GM19455 (cell line): ENCODE data around the gene ACACA.
"Not testable (repeated sequence)": the region's sequence is repeated elsewhere in the genome, so short reads cannot be mapped to it uniquely, and the experiment has no call there.

Experiments used
- ATAC-seq: cut with Tn5 transposase; IDR thresholded peaks from one replicate; pipeline ENCODE4 v1.9.1; 2021; ENCODE audit not compliant: unreplicated experiment

ACACA gene

GRCh38 chr17:37083456-37083855 lies 323.2 kb downstream of the ACACA start:
- ATAC-seq: no peak

- ATAC-seq: no peak
These were observed 323.7 kb downstream of the ACACA start for GRCh38 chr17:37082985-37083384.

GRCh38 chr17:37082311-37082860 lies 324.2 kb downstream of the ACACA start:
- no peak for ATAC-seq

GRCh38 chr17:37081287-37081686 lies 325.3 kb downstream of the ACACA start:
- ATAC-seq: no peak

GRCh38 chr17:37079735-37080134 lies 326.9 kb downstream of the ACACA start:
- no peak for ATAC-seq

GRCh38 chr17:37079065-37079708 lies 327.4 kb downstream of the ACACA start:
- ATAC-seq: no peak

GRCh38 chr17:37073464-37073863 lies 333.2 kb downstream of the ACACA start:
- not testable (repeated sequence) for ATAC-seq

GRCh38 chr17:37069087-37069486 lies 337.5 kb downstream of the ACACA start:
- ATAC-seq: no peak

- no peak for ATAC-seq
These were observed 338.4 kb downstream of the ACACA start for GRCh38 chr17:37068266-37068665.

- ATAC-seq: no peak
These were observed 339.0 kb downstream of the ACACA start for GRCh38 chr17:37067555-37068111.

- ATAC-seq: no peak
These were observed 340.0 kb downstream of the ACACA start for GRCh38 chr17:37066322-37067255.

- no peak for ATAC-seq
These were observed 340.9 kb downstream of the ACACA start for GRCh38 chr17:37065486-37066321.

- ATAC-seq: no peak
These were observed 341.7 kb downstream of the ACACA start for GRCh38 chr17:37064956-37065355.

- no peak for ATAC-seq
These were observed 342.4 kb downstream of the ACACA start for GRCh38 chr17:37064206-37064605.

- ATAC-seq: no peak
These were observed 344.6 kb downstream of the ACACA start for GRCh38 chr17:37062021-37062420.

GRCh38 chr17:37060928-37061327 lies 345.7 kb downstream of the ACACA start:
- ATAC-seq: no peak

- no peak for ATAC-seq
These were observed 346.5 kb downstream of the ACACA start for GRCh38 chr17:37060094-37060493.

GRCh38 chr17:37059493-37059892 lies 347.1 kb downstream of the ACACA start:
- ATAC-seq: no peak

GRCh38 chr17:37056622-37057021 lies 350.0 kb downstream of the ACACA start:
- ATAC-seq: no peak

- no peak for ATAC-seq
These were observed 351.7 kb downstream of the ACACA start for GRCh38 chr17:37054894-37055293.

- ATAC-seq: no peak
These were observed 354.2 kb downstream of the ACACA start for GRCh38 chr17:37052450-37052849.
